Left ventricle myocardium inferior (tissue), 1 donor: ENCODE measurements around the gene DDA1. TPM values are rescaled to one million over a fixed set of nuclear protein-coding genes. Genes with fewer than 3 reads are reported as not detected.

ENCODE experiments used
- DNase-seq: peaks from one replicate; pipeline ENCODE4 v3.0.0-alpha.2; 2020
- H3K27ac ChIP-seq: fragments of 200-600 bp; replicated peaks from 2 replicates; pipeline ENCODE4 v1.8.0; 2021
- H3K27me3 ChIP-seq: fragments of 200-600 bp; 2 replicates; pipeline ENCODE4 v1.8.0; 2021; ENCODE audit warnings: low read depth
- H3K36me3 ChIP-seq: fragments of 200-600 bp; 2 replicates; pipeline ENCODE4 v1.8.0; 2021
- H3K4me1 ChIP-seq: fragments of 200-600 bp; 2 replicates; pipeline ENCODE4 v1.8.0; 2021
- H3K4me3 ChIP-seq: fragments of 200-600 bp; 2 replicates; pipeline ENCODE4 v1.8.0; 2021; ENCODE audit warnings: mild to moderate bottlenecking, moderate library complexity
- H3K9me3 ChIP-seq: fragments of 200-600 bp; replicated peaks from 2 replicates; pipeline ENCODE4 v1.8.0; 2021
- CTCF ChIP-seq: fragments of 200-600 bp; IDR thresholded peaks from 2 replicates; pipeline ENCODE4 v1.8.0; 2021; ENCODE audit warnings: antibody characterized with exemption, mild to moderate bottlenecking, borderline replicate concordance
- intact Hi-C: fragments of 100-400 bp; cut with micrococcal nuclease; formaldehyde crosslinking; loops from one replicate; pipeline ENCODE4 v1.11.0; 2022
- total RNA-seq: library from RNA; stranded (reverse); fragmentation: NEBNext Ultra II Directional; extraction: Animal tissue kit (Norgen Biotek cat#: 25700); gene quantifications from one replicate; pipeline ENCODE4 v1.2.1, GENCODE V29; 2021
- donor health status: DM: no; HTN: yes; CAD: no; lungs with severe emphysema.

DDA1 gene
- total RNA-seq, 1 donor from 2014 or later: 35.7 TPM

DNA sequence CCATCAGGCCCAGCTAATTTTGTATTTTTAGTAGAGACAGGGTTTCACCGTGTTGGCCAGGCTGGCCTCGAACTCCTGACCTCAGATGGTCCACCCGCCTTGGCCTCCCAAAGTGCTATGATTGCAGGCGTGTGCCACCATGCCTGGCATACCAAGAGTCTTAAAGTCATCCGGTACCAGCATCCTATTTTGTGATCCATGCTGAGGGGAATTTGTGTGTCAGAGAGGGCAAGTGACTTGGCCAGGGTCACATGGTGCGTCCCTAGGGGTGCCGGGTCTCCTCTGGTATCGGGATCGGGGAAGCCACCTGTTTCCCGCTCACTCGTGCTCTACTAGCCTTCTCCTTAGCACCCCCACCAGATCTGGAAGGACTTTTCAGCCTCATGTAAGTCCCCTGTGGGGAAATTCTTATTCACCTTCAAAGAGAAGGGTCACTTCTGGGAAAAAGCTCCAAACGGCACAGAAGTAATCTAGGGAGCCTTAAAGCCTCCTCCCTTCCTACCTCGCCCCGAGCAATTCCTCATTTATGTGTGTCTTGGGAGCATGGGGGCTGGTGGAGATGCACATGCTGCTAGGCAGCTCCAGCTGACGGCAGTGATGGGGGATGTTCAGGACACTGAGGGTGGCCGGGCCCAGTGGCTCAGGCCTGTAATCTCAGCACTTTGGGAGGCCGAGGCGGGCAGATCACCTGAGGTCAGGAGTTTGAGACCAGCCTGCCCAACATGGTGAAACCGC is 33.8 kb upstream of the DDA1 start:
- Histone ChIP-seq H3K27ac (no peak overlapping the region), H3K4me1 (no peaks in the 10 kb centered on the region), H3K9me3 (no peaks in the 10 kb centered on the region), H3K36me3 (peaks cover 82% of the 10 kb centered on the region), H3K27me3 (no peaks in the 10 kb centered on the region), H3K4me3 (no peak overlapping the region)
- intact Hi-C loops: no loop called here
- DNase-seq: no peak
- no peak for TF ChIP-seq CTCF

GRCh38 chr19:17279436-17279835 is 29.9 kb upstream of the DDA1 start:
- peaks cover 18% of the 10 kb centered on the region for H3K4me1 ChIP-seq
- H3K9me3 ChIP-seq: no peaks in the 10 kb centered on the region
- H3K27ac ChIP-seq: no peak overlapping the region
- H3K4me3 ChIP-seq: no peak overlapping the region
- intact Hi-C loops: no loop called here
- peaks cover 31% of the 10 kb centered on the region for H3K27me3 ChIP-seq
- TF ChIP-seq CTCF: no peak
- H3K36me3 ChIP-seq: peaks cover 45% of the 10 kb centered on the region
- DNase-seq: no peak

GRCh38 chr19:17281391-17282304 is 27.7 kb upstream of the DDA1 start, which contains the start of gene ANKLE1:
TSS of gene ANKLE1 (plus strand) at chr19:17281901. CDS start at chr19:17281921, 20 bp downstream.
- no peak within 1 kb of the TSS for H3K27ac ChIP-seq
- peaks cover 31% of the 10 kb centered on the region for H3K27me3 ChIP-seq
- peak; percentile 27 for DNase-seq
- H3K36me3 ChIP-seq: peaks cover 23% of the 10 kb centered on the region
- H3K4me1 ChIP-seq: peaks cover 18% of the 10 kb centered on the region
- TF ChIP-seq CTCF: no peak
- peak within 1 kb of the TSS; percentile 61 for H3K4me3 ChIP-seq
- intact Hi-C loops: loop anchor here (5.0 kb wide), 1 partner anchor 214 kb away; no protein-coding TSS in a partner anchor
- no peaks in the 10 kb centered on the region for H3K9me3 ChIP-seq

GRCh38 chr19:17282488-17283125 is 26.8 kb upstream of the DDA1 start:
- TF ChIP-seq CTCF: peak; percentile 95
- Histone ChIP-seq H3K36me3 (peaks cover 13% of the 10 kb centered on the region), H3K27ac (no peak overlapping the region), H3K9me3 (no peaks in the 10 kb centered on the region), H3K4me3 (peak overlapping the region; percentile 61), H3K27me3 (peaks cover 31% of the 10 kb centered on the region), H3K4me1 (peaks cover 18% of the 10 kb centered on the region)
- intact Hi-C loops: loop anchor here (5.0 kb wide), 1 partner anchor 215 kb away; no protein-coding TSS in a partner anchor
- DNase-seq: peak; percentile 81

GRCh38 chr19:17283504-17283996 is 25.8 kb upstream of the DDA1 start:
- DNase-seq: no peak
- Histone ChIP-seq H3K36me3 (peaks cover 4% of the 10 kb centered on the region), H3K4me3 (no peak overlapping the region), H3K27me3 (peaks cover 31% of the 10 kb centered on the region), H3K4me1 (peaks cover 18% of the 10 kb centered on the region), H3K27ac (no peak overlapping the region), H3K9me3 (no peaks in the 10 kb centered on the region)
- no peak for TF ChIP-seq CTCF
- intact Hi-C loops: loop anchor here (5.0 kb wide), 1 partner anchor 216 kb away; no protein-coding TSS in a partner anchor
